Measurements from ENCODE around the gene URB2. TPM values are rescaled to one million over a fixed set of nuclear protein-coding genes. Genes with fewer than 3 reads are reported as not detected.

Gene URB2
- total and polyA plus RNA-seq, 4 donors = 1.2 to 10.5 (median 6.2) TPM

GRCh38 chr1:229637746-229638145 is 11.7 kb downstream of the URB2 start:
- H3K4me1 ChIP-seq (ENCODE audit: control insufficient read depth in 4 of 4, insufficient read depth in 4 of 4, low read length in 3 of 4) = no peaks in the 10 kb centered on the region
- no peak overlapping the region for H3K4me3 ChIP-seq (ENCODE audit: low read depth in 1 of 3, low read length in 3 of 3)
- no peaks in the 10 kb centered on the region for H3K9me3 ChIP-seq (ENCODE audit: control insufficient read depth in 4 of 4, low read length in 3 of 4)
- WGBS = 96% methylated on average over 12 of the region's 12 CpGs
- H3K9ac ChIP-seq (ENCODE audit: low read depth in 1 of 2, low read length in 2 of 2) = no peak overlapping the region
- TF ChIP-seq RAD21 (IDR thresholded peaks at IDR 0.05) = no peak
- TF ChIP-seq HNF4G (IDR thresholded peaks at IDR 0.05) = no peak
- TF ChIP-seq TAF1 (conservative IDR thresholded peaks at IDR 0.05) = no peak
- TF ChIP-seq MAX (IDR thresholded peaks at IDR 0.05) = no peak
- TF ChIP-seq ATF3 (IDR thresholded peaks at IDR 0.05) = no peak
- TF ChIP-seq YY1 (IDR thresholded peaks at IDR 0.05) = no peak
- no peak for TF ChIP-seq SP1 (IDR thresholded peaks at IDR 0.05)
- no peak for TF ChIP-seq HNF4A (conservative IDR thresholded peaks at IDR 0.05)
- TF ChIP-seq GABPA (IDR thresholded peaks at IDR 0.05 in 1 of 2, conservative IDR thresholded peaks at IDR 0.05 in 1 of 2) = no peak
- no peak for TF ChIP-seq NR2F2 (IDR thresholded peaks at IDR 0.05)
- no peak for TF ChIP-seq FOXA1 (IDR thresholded peaks at IDR 0.05)
- no peak for TF ChIP-seq REST (IDR thresholded peaks at IDR 0.05)
- TF ChIP-seq EGR1 (IDR thresholded peaks at IDR 0.05; ENCODE audit: low read depth in 2 of 2) = no peak
- no peak for DNase-seq (ENCODE audit: low spot score)
- no peaks in the 10 kb centered on the region for H3K27me3 ChIP-seq (ENCODE audit: control insufficient read depth in 4 of 4, insufficient read depth in 4 of 4, low read length in 3 of 4)
- no peak overlapping the region for H3K27ac ChIP-seq (ENCODE audit: low read depth in 1 of 2, low read length in 2 of 2)
- H3K36me3 ChIP-seq (ENCODE audit: control insufficient read depth in 4 of 4, insufficient read depth in 3 of 4, low read depth in 1 of 4, low read length in 3 of 4) = peaks cover 8 to 35% (median 23%) of the 10 kb centered on the region in 4 donors

- TF ChIP-seq ATF3 (IDR thresholded peaks at IDR 0.05) (no peak), JUND (IDR thresholded peaks at IDR 0.05) (no peak), GABPA (IDR thresholded peaks at IDR 0.05 in 1 of 2, conservative IDR thresholded peaks at IDR 0.05 in 1 of 2) (no peak), FOXA2 (IDR thresholded peaks at IDR 0.05) (no peak), MAX (IDR thresholded peaks at IDR 0.05) (no peak), YY1 (IDR thresholded peaks at IDR 0.05) (no peak)
- DNase-seq (ENCODE audit: low spot score) = no peak
- H3K4me1 ChIP-seq (ENCODE audit: control insufficient read depth in 4 of 4, insufficient read depth in 4 of 4, low read length in 3 of 4) = no peaks in the 10 kb centered on the region
- H3K9ac ChIP-seq (ENCODE audit: low read depth in 1 of 2, low read length in 2 of 2) = no peak overlapping the region
- no peak overlapping the region for H3K27ac ChIP-seq (ENCODE audit: low read depth in 1 of 2, low read length in 2 of 2)
- H3K27me3 ChIP-seq (ENCODE audit: control insufficient read depth in 4 of 4, insufficient read depth in 4 of 4, low read length in 3 of 4) = no peaks in the 10 kb centered on the region
- 90% methylated on average over 12 of the region's 12 CpGs for WGBS
- H3K36me3 ChIP-seq (ENCODE audit: control insufficient read depth in 4 of 4, insufficient read depth in 3 of 4, low read depth in 1 of 4, low read length in 3 of 4) = peaks cover 11 to 47% (median 15%) of the 10 kb centered on the region in 4 donors
- H3K9me3 ChIP-seq (ENCODE audit: control insufficient read depth in 4 of 4, low read length in 3 of 4) = no peaks in the 10 kb centered on the region
- no peak overlapping the region for H3K4me3 ChIP-seq (ENCODE audit: low read depth in 1 of 3, low read length in 3 of 3)
Observed at GRCh38 chr1:229640455-229640854, 14.4 kb downstream of the URB2 start.

GRCh38 chr1:229641306-229641705 is 15.3 kb downstream of the URB2 start:
- H3K4me1 ChIP-seq (ENCODE audit: control insufficient read depth in 4 of 4, insufficient read depth in 4 of 4, low read length in 3 of 4) = no peaks in the 10 kb centered on the region
- H3K27ac ChIP-seq (ENCODE audit: low read depth in 1 of 2, low read length in 2 of 2) = no peak overlapping the region
- no peaks in the 10 kb centered on the region for H3K9me3 ChIP-seq (ENCODE audit: control insufficient read depth in 4 of 4, low read length in 3 of 4)
- H3K9ac ChIP-seq (ENCODE audit: low read depth in 1 of 2, low read length in 2 of 2) = no peak overlapping the region
- H3K4me3 ChIP-seq (ENCODE audit: low read depth in 1 of 3, low read length in 3 of 3) = no peak overlapping the region
- peaks cover 9 to 46% (median 11%) of the 10 kb centered on the region in 4 donors for H3K36me3 ChIP-seq (ENCODE audit: control insufficient read depth in 4 of 4, insufficient read depth in 3 of 4, low read depth in 1 of 4, low read length in 3 of 4)
- WGBS = 98% methylated on average over 3 of the region's 3 CpGs
- no peaks in the 10 kb centered on the region for H3K27me3 ChIP-seq (ENCODE audit: control insufficient read depth in 4 of 4, insufficient read depth in 4 of 4, low read length in 3 of 4)
- DNase-seq (ENCODE audit: low spot score) = no peak
- TF ChIP-seq RXRA (IDR thresholded peaks at IDR 0.05) = no peak
- TF ChIP-seq FOXA2 (IDR thresholded peaks at IDR 0.05) = no peak
- TF ChIP-seq YY1 (IDR thresholded peaks at IDR 0.05) = no peak
- TF ChIP-seq CTCF (IDR thresholded peaks at IDR 0.05; ENCODE audit: low read depth, low read length, missing input control) = no peak
- TF ChIP-seq TAF1 (conservative IDR thresholded peaks at IDR 0.05) = no peak
- no peak for TF ChIP-seq NR2F2 (IDR thresholded peaks at IDR 0.05)
- TF ChIP-seq HNF4A (conservative IDR thresholded peaks at IDR 0.05) = no peak
- no peak for TF ChIP-seq HNF4G (IDR thresholded peaks at IDR 0.05)
- no peak for TF ChIP-seq EGR1 (IDR thresholded peaks at IDR 0.05; ENCODE audit: low read depth in 2 of 2)
- TF ChIP-seq REST (IDR thresholded peaks at IDR 0.05) = no peak
- no peak for TF ChIP-seq SP1 (IDR thresholded peaks at IDR 0.05)
- TF ChIP-seq RAD21 (IDR thresholded peaks at IDR 0.05) = no peak
- no peak for TF ChIP-seq FOXA1 (IDR thresholded peaks at IDR 0.05)

Measured in liver (tissue), 9 donors.